Natural killer cell treated with Interleukin-12 subunit alpha and Interleukin-12 subunit beta and Interleukin-15 and Interleukin-18, amount 100 ng/mL, for 72 hours (primary cell): ENCODE data around the gene TRIM24. TPM values are rescaled to one million over a fixed set of nuclear protein-coding genes. Genes with fewer than 3 reads are reported as not detected.
"Not testable (repeated sequence)": the region's sequence is repeated elsewhere in the genome, so short reads cannot be mapped to it uniquely, and the experiment has no call there.

Experiments
- ATAC-seq, 2 donors: fragments of 150-1000 bp; cut with Tn5 transposase in 1 of 2; sonication (Bioruptor Pico), chemical (Tn5 transposase) in 1 of 2; 2 replicates each; pipeline ENCODE4 v1.10.0; 2021
- DNase-seq: peaks from one replicate; pipeline ENCODE4 v3.0.0; 2022; ENCODE audit warnings: low spot score
- H3K27ac Mint-ChIP-seq, 2 donors: 1 replicate in 1 of 2; 2 replicates in 1 of 2; pipeline ENCODE4 v1.8.0; 2022; ENCODE audit warnings: mixed read lengths in 2 of 2, mild to moderate bottlenecking in 1 of 2, moderate library complexity in 1 of 2
- H3K27me3 Mint-ChIP-seq, 2 donors: 1 replicate in 1 of 2; 2 replicates in 1 of 2; pipeline ENCODE4 v1.8.0; 2022; ENCODE audit warnings: mixed read lengths in 2 of 2
- H3K36me3 Mint-ChIP-seq: one replicate; pipeline ENCODE4 v1.8.0; 2022; ENCODE audit warnings: mixed read lengths
- H3K4me1 Mint-ChIP-seq, 2 donors: 1 replicate in 1 of 2; 2 replicates in 1 of 2; pipeline ENCODE4 v1.8.0; 2022; ENCODE audit warnings: low read depth in 2 of 2, mixed read lengths in 2 of 2, mild to moderate bottlenecking in 1 of 2
- H3K4me3 Mint-ChIP-seq: one replicate; pipeline ENCODE4 v1.8.0; 2022; ENCODE audit warnings: mixed read lengths
- H3K9me3 Mint-ChIP-seq: 2 replicates; pipeline ENCODE4 v1.8.0; 2022; ENCODE audit warnings: mixed read lengths
- total RNA-seq, 2 donors: library from RNA; stranded (reverse); gene quantifications; one replicate each; pipeline ENCODE4 v1.2.3, GENCODE V29; 2022

The TRIM24 gene
- total RNA-seq, 2 donors from 2014 or later = 15.2 to 26.2 TPM

- Mint-ChIP-seq H3K4me1 (peaks cover 24 to 50% of the 10 kb centered on the region in 2 donors), H3K27me3 (no peaks in the 10 kb centered on the region), H3K36me3 (peaks cover 6% of the 10 kb centered on the region), H3K9me3 (peaks cover 5% of the 10 kb centered on the region), H3K4me3 (no peak overlapping the region), H3K27ac (no peak overlapping the region)
- no peak for ATAC-seq
- no peak for DNase-seq
Measured at GRCh38 chr7:138493535-138493934, 33.5 kb downstream of the TRIM24 start.

DNA sequence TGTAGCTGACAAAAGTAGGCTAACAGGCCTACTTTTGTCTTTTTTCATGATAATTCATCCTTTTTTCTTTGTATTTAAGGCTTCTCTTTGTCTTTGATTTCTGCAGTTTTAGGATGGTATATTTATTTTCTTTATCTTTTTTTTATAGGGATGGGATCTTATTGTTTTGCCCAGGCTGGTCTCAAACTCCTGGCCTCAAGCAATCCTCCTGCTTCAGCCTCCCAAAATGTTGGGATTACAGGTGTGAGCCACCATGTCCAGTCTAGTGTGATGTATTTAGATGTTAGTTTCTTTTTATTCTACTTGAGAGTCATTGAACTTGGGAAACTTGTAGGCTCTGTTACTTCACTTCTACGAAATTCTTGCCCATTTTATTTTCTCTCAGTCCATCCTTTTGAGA, 35.4 kb downstream of the TRIM24 start:
- H3K4me3 Mint-ChIP-seq = no peak overlapping the region
- no peak for ATAC-seq

DNA sequence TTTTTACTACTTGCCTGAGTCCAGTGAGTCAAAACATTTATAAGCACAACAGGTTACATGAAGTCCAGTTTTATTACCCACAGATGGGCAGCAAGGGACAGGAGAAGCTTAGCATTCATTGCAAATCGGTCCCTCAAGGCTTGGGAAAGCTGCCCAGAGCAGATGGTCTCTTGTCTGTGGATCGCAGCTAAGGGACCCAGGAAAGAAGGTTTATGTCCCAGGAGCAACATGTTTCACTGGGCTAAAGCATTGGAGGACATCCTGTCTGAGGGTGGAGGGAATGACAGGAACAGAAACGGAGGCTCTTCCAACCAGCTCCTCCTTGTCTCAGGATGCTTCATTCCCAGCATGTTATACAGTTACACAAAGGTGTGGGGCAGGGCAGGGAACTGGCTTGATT, 39.3 kb downstream of the TRIM24 start:
- Mint-ChIP-seq H3K36me3 (no peaks in the 10 kb centered on the region), H3K4me1 (peaks cover 22 to 46% of the 10 kb centered on the region in 2 donors), H3K4me3 (no peak overlapping the region), H3K27me3 (no peaks in the 10 kb centered on the region), H3K27ac (no peak overlapping the region), H3K9me3 (no peaks in the 10 kb centered on the region)
- no peak for DNase-seq
- no peak for ATAC-seq

More for the DNA sequence above, 35.4 kb downstream of the TRIM24 start:
- DNase-seq = no peak
- Mint-ChIP-seq H3K27me3 (no peaks in the 10 kb centered on the region), H3K36me3 (no peaks in the 10 kb centered on the region), H3K27ac (no peak overlapping the region), H3K4me1 (peaks cover 26 to 50% of the 10 kb centered on the region in 2 donors), H3K9me3 (no peaks in the 10 kb centered on the region)

- not testable (repeated sequence) for H3K27ac Mint-ChIP-seq, DNase-seq
- peaks cover 24 to 45% of the 10 kb centered on the region in 2 donors for H3K4me1 Mint-ChIP-seq
Measured at GRCh38 chr7:138500303-138500702, 40.2 kb downstream of the TRIM24 start.

GRCh38 chr7:138500892-138501291, 40.8 kb downstream of the TRIM24 start:
- Mint-ChIP-seq H3K27me3 (no peaks in the 10 kb centered on the region), H3K4me1 (peaks cover 25 to 50% of the 10 kb centered on the region in 2 donors), H3K27ac (no peak overlapping the region), H3K36me3 (no peaks in the 10 kb centered on the region), H3K9me3 (no peaks in the 10 kb centered on the region), H3K4me3 (no peak overlapping the region)
- DNase-seq (no peak), ATAC-seq (no peak)

More at GRCh38 chr7:138500303-138500702, 40.2 kb downstream of the TRIM24 start:
- not testable (repeated sequence) for ATAC-seq, H3K36me3 Mint-ChIP-seq, H3K27me3 Mint-ChIP-seq, H3K4me3 Mint-ChIP-seq, H3K9me3 Mint-ChIP-seq

DNA sequence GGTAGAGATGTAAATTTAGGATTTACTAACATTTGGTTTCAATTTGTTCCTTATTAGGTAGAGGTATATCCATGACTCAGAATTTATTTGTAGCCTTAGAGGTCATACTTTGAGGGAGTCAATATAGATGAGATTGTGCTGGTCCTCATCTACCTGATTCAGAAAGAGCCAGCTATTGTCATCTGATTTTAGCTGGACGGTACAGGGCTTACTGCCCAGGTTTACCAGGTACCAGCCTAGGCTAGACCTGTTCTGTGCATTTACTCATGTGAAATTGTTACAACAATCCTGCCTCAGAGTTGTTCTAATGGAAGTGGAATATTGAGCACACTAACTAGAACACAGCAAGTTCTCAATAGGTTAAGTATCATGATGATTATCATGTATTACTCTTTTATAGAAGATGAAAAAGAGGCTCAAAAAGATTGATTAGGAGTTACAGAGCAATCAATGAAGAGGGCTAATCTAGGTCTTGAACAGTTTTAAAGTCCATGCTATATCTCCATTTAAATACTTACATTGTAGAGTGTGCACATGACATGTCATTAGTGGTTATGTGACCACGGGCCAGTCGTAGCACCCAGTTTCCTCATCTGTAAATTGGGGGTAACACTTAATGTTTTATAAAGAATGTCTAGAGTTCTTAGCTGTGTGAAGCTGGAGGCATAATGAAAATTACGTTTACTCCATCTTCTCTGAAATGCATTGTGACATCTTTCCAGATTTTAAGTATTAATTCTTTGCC, 42.1 kb downstream of the TRIM24 start:
- Mint-ChIP-seq H3K4me3 (no peak overlapping the region), H3K36me3 (no peaks in the 10 kb centered on the region), H3K27ac (peak overlapping the region in 1 of 2 donors; percentile 35), H3K4me1 (peaks cover 32 to 49% of the 10 kb centered on the region in 2 donors), H3K27me3 (no peaks in the 10 kb centered on the region), H3K9me3 (no peaks in the 10 kb centered on the region)
- DNase-seq (no peak), ATAC-seq (no peak)

- Mint-ChIP-seq H3K9me3 (no peaks in the 10 kb centered on the region), H3K27me3 (no peaks in the 10 kb centered on the region), H3K36me3 (peaks cover 9% of the 10 kb centered on the region), H3K4me1 (peaks cover 33 to 43% of the 10 kb centered on the region in 2 donors), H3K4me3 (no peak overlapping the region), H3K27ac (no peak overlapping the region)
- no peak for DNase-seq
- no peak for ATAC-seq
Measured at GRCh38 chr7:138505361-138505873, 45.4 kb downstream of the TRIM24 start.

DNA sequence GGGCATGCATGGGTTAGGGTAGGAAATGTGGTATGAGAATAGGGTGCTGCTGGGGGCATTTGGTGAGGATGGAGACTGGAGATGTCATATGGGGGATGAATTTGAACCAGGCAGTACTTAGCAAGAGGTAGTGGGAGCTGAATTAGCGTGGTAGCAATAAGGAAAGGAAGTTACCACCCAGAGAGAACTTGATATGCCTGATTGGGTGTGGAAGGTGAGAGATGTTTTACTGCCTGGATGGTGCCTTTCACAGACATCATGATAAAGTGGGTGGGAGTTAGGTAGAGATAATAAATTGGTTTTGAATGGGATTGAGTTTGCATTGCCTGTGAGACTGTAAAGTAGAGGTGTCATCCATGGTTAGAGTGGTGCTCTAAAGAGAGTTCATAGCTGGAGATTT, 46.7 kb downstream of the TRIM24 start:
- H3K27ac Mint-ChIP-seq = no peak overlapping the region
- DNase-seq (no peak), ATAC-seq (no peak)
- H3K4me3 Mint-ChIP-seq = no peak overlapping the region
- no peaks in the 10 kb centered on the region for H3K9me3 Mint-ChIP-seq
- peaks cover 12% of the 10 kb centered on the region for H3K36me3 Mint-ChIP-seq
- no peaks in the 10 kb centered on the region for H3K27me3 Mint-ChIP-seq
- peaks cover 32 to 41% of the 10 kb centered on the region in 2 donors for H3K4me1 Mint-ChIP-seq

DNA sequence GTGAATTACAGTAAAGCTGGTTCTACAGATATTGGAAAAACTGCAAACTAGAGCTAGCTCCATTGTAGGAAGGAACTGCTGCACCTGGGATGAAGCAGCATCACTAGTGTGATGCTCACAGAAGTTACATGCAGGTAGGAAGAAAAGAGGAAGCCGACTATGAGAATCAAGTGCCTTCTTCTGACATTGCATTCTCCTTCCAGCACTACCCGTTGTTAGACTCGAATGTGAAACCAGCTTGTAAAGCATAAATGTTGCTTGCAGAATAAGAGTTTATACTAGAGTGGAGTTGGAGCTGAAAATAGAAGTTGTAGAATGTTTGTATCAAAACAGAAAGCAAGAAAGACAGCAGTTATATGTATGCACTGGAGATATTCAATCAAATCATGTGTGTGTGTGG, 49.9 kb downstream of the TRIM24 start:
- ATAC-seq (no peak), DNase-seq (no peak)
- Mint-ChIP-seq H3K9me3 (no peaks in the 10 kb centered on the region), H3K4me1 (peaks cover 33% of the 10 kb centered on the region in 2 donors), H3K36me3 (peaks cover 14% of the 10 kb centered on the region), H3K27me3 (no peaks in the 10 kb centered on the region), H3K4me3 (no peak overlapping the region), H3K27ac (no peak overlapping the region)

GRCh38 chr7:138512092-138512858, 52.2 kb downstream of the TRIM24 start:
- Mint-ChIP-seq H3K27me3 (no peaks in the 10 kb centered on the region), H3K4me3 (no peak overlapping the region), H3K36me3 (peaks cover 14% of the 10 kb centered on the region), H3K4me1 (peaks cover 15 to 23% of the 10 kb centered on the region in 2 donors), H3K9me3 (no peaks in the 10 kb centered on the region), H3K27ac (no peak overlapping the region)
- DNase-seq = no peak
- no peak for ATAC-seq

DNA sequence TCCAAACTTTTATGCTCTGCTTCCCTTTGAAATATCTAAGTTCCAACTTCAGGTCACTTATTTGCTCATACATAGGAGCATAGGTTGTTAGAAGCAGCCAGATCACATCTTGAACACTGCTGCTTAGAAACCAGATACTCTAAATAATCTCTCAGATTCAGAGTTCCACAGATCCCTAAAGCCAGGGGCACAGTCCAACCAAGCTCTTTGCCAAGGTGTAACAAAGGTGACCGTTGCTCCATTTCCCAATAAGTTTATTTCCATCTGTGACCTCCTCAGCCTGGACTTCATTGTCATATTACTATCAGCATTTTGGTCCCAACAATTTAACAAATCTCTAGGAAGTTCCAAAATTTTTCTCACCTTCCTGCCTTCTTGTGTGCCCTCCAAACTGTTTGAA, 52.8 kb downstream of the TRIM24 start:
- ATAC-seq (no peak), DNase-seq (no peak)
- peaks cover 14 to 23% of the 10 kb centered on the region in 2 donors for H3K4me1 Mint-ChIP-seq
- H3K9me3 Mint-ChIP-seq = no peaks in the 10 kb centered on the region
- H3K4me3 Mint-ChIP-seq = no peak overlapping the region
- H3K27ac Mint-ChIP-seq = no peak overlapping the region
- H3K27me3 Mint-ChIP-seq = no peaks in the 10 kb centered on the region
- peaks cover 14% of the 10 kb centered on the region for H3K36me3 Mint-ChIP-seq

DNA sequence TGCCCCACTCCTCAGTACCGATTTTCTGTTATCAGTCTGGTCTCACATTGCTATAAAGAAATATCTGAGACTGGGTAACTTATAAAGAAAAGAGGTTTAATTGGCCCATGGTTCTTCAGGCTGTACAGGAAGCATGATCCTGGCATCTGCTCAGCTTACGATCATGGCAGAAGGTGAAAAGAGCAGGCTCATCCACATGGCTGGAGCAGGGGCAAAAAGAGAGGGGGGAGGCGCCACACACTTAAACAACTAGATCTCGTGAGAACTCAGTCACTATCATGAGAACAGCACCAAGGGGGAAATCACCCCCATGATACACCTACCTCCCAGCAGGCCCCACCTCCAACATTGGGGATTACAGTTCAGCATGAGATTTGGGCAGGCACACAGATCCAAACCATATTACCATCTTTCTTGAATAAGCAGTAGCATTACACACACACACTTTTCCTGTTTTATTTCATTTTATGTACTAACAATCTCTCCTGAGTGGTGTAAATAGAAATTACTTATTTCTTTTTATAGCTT, 53.3 kb downstream of the TRIM24 start:
- no peaks in the 10 kb centered on the region for H3K9me3 Mint-ChIP-seq
- no peak for DNase-seq
- H3K36me3 Mint-ChIP-seq = peaks cover 9% of the 10 kb centered on the region
- H3K27me3 Mint-ChIP-seq = no peaks in the 10 kb centered on the region
- no peak overlapping the region for H3K4me3 Mint-ChIP-seq
- ATAC-seq = no peak
- H3K4me1 Mint-ChIP-seq = peaks cover 9 to 19% of the 10 kb centered on the region in 2 donors
- no peak overlapping the region for H3K27ac Mint-ChIP-seq

GRCh38 chr7:138514044-138514443, 54.0 kb downstream of the TRIM24 start:
- peaks cover 10% of the 10 kb centered on the region for H3K36me3 Mint-ChIP-seq
- H3K27me3 Mint-ChIP-seq = no peaks in the 10 kb centered on the region
- ATAC-seq = no peak
- H3K4me1 Mint-ChIP-seq = peaks cover 6 to 16% of the 10 kb centered on the region in 2 donors
- H3K9me3 Mint-ChIP-seq = no peaks in the 10 kb centered on the region
- no peak for DNase-seq
- H3K4me3 Mint-ChIP-seq = no peak overlapping the region
- no peak overlapping the region for H3K27ac Mint-ChIP-seq
